Heart left ventricle (tissue), 13 donors: ENCODE results near the gene PELI3.

ENCODE experiments used
- POLR2A ChIP-seq, 2 donors: fragments of 450-650 bp; IDR thresholded peaks; one replicate each; pipeline ENCODE4 v1.6.1; 2017; ENCODE audit warnings: antibody characterized with exemption in 2 of 2, mild to moderate bottlenecking in 2 of 2, moderate library complexity in 2 of 2
- TF ChIP-seq, protein P1 (sequence below), 12 donors: fragments of 200-600 bp; sonication (generic) in 4 of 12; IDR thresholded peaks; one replicate each; pipeline versions ENCODE4 v1.5.0 to v1.8.0; 2018 to 2022; ENCODE audit warnings: antibody characterized with exemption in 12 of 12, mild to moderate bottlenecking in 5 of 12
- donor health status: ischemic (EF 13 %, LVEDD 7.1; RV severe dilation, severe dysfunction).
- donor health status: DM: no; HTN: yes; CAD: no.
- donor health status: DM: no; HTN: no; CAD: no.
- donor health status: ischemic (EF 25% LVEDD 6.9; RV normal size, moderate dysfunction).
- donor health status: ischemic (EF 25% LVEDD 5.7; RV mildly dilated, moderate dysfunction).
- donor health status: ischemic (EF 35%, LVEDD 5.7; RV mildly dilated, moderate dysfunction).
- donor health status: nonischemic (EF 11% LVEDD 7.7; RV severe dilation, severe dysfunction).
- donor health status: DM: yes; HTN: yes; CAD: no.
- donor health status: PGD.
- donor health status: ischemic (EF 29% LVEDD 5.4; RV normal size, mild dysfunction).
- donor health status: nonischemic (EF 23%, LVEDD 6.1; RV moderate dilation, normal function).

DNA sequence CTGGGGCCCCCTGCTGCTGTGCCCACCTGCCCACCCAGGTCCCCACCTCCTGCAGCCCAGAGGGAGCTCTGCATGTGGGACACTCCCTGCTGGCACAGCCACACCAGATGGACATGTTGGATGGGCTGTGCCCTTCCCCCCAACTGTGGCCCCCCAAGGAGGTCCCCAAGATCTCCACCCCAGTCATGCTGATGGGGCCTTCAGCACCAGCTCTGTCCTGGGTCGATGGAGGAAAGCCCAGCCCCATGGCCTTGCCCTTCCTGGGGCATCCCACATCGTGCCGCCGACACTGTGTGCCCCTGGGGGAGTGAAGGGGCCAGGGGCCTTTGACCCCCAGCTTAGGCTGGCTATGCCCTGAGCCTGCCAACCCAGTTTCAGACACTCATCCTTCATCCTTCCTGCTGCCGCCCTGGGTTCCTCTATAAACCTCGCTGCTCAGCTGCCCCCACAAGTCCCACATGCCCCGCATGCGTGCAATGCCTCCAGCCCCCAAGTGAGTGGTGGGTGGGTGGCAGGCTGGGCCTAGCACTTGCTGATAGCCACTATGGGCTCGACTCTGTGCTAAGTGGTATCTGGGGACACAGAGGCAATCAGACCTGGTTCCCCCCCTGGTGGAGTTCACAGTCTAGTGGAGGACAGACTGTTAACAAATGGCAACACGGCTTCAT is 9.6 kb downstream of the PELI3 start:
- TF ChIP-seq, protein P1, sequence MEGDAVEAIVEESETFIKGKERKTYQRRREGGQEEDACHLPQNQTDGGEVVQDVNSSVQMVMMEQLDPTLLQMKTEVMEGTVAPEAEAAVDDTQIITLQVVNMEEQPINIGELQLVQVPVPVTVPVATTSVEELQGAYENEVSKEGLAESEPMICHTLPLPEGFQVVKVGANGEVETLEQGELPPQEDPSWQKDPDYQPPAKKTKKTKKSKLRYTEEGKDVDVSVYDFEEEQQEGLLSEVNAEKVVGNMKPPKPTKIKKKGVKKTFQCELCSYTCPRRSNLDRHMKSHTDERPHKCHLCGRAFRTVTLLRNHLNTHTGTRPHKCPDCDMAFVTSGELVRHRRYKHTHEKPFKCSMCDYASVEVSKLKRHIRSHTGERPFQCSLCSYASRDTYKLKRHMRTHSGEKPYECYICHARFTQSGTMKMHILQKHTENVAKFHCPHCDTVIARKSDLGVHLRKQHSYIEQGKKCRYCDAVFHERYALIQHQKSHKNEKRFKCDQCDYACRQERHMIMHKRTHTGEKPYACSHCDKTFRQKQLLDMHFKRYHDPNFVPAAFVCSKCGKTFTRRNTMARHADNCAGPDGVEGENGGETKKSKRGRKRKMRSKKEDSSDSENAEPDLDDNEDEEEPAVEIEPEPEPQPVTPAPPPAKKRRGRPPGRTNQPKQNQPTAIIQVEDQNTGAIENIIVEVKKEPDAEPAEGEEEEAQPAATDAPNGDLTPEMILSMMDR (IDR thresholded peaks at IDR 0.05) = no peak
- TF ChIP-seq POLR2A (IDR thresholded peaks at IDR 0.05) = no peak
